Measurements from ENCODE around the gene ZCCHC4.
A peak's percentile ranks its signal among the peaks of the same experiment; 100 is the strongest.
"Not testable (repeated sequence)": the region's sequence is repeated elsewhere in the genome, so short reads cannot be mapped to it uniquely, and the experiment has no call there.

Gene ZCCHC4

DNA sequence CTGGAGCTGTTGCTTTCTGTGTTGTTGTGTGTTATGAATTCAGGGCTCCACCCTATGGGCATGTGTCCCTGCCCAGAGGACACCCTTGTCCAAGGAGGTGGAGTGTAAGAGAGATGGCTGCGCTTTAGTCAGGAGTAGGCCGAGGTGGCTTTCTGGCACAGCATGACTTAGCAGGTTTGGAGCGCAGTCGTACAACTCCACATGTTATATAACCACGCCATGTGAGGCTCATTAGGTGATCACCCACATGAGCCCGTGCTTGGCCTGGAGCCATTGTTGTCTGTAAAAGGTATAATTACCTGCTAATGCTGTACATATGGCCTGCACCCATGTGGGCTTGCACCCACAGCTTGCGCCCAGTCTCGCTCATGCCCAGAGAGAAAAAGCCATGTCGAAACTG is 48.7 kb downstream of the ZCCHC4 start:
- Histone ChIP-seq H3K4me3 (ENCODE audit: low read length) (no peak overlapping the region), H3K36me3 (ENCODE audit: control insufficient read depth, low read depth, low read length) (peaks cover 5% of the 10 kb centered on the region), H3K9ac (ENCODE audit: low read length) (no peak overlapping the region), H3K27me3 (ENCODE audit: control insufficient read depth, insufficient read depth, low read length) (no peaks in the 10 kb centered on the region), H3K27ac (ENCODE audit: low read length) (no peak overlapping the region), H3K9me3 (ENCODE audit: control insufficient read depth, low read depth, low read length) (peaks cover 6% of the 10 kb centered on the region), H3K4me1 (ENCODE audit: control insufficient read depth, low read depth, low read length) (no peaks in the 10 kb centered on the region)

GRCh38 chr4:25367004-25367621 is 54.5 kb downstream of the ZCCHC4 start:
- no peak overlapping the region for H3K9ac ChIP-seq (ENCODE audit: low read length)
- H3K27me3 ChIP-seq (ENCODE audit: control insufficient read depth, insufficient read depth, low read length) = no peaks in the 10 kb centered on the region
- H3K36me3 ChIP-seq (ENCODE audit: control insufficient read depth, low read depth, low read length) = peaks cover 5% of the 10 kb centered on the region
- no peaks in the 10 kb centered on the region for H3K9me3 ChIP-seq (ENCODE audit: control insufficient read depth, low read depth, low read length)
- no peak overlapping the region for H3K27ac ChIP-seq (ENCODE audit: low read length)
- H3K4me1 ChIP-seq (ENCODE audit: control insufficient read depth, low read depth, low read length) = peaks cover 9% of the 10 kb centered on the region
- no peak overlapping the region for H3K4me3 ChIP-seq (ENCODE audit: low read length)

DNA sequence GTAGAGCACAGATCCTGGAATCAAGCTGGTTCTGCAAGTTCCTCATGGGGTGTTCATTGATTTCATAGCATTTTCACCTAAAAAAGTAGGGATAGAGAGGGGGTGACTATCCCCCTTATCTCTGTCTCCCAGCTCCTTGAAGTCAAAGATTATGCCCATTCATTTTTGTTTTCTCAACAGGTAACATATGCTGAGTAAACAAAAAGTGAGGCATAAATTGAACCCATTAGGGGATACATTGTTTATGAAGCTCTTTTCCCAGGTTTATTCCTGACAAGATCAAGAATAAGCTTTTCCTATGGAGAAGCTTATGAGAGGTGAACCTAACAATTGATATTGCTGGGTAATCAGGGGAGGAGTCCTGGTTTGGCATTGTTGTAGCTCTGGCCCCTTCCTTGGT is 55.3 kb downstream of the ZCCHC4 start:
- Histone ChIP-seq H3K4me3 (ENCODE audit: low read length) (no peak overlapping the region), H3K9me3 (ENCODE audit: control insufficient read depth, low read depth, low read length) (no peaks in the 10 kb centered on the region), H3K27me3 (ENCODE audit: control insufficient read depth, insufficient read depth, low read length) (no peaks in the 10 kb centered on the region), H3K27ac (ENCODE audit: low read length) (no peak overlapping the region), H3K9ac (ENCODE audit: low read length) (no peak overlapping the region), H3K36me3 (ENCODE audit: control insufficient read depth, low read depth, low read length) (peaks cover 5% of the 10 kb centered on the region), H3K4me1 (ENCODE audit: control insufficient read depth, low read depth, low read length) (peaks cover 9% of the 10 kb centered on the region)

GRCh38 chr4:25368315-25368714 is 55.7 kb downstream of the ZCCHC4 start:
- Histone ChIP-seq H3K4me3 (ENCODE audit: low read length) (no peak overlapping the region), H3K9me3 (ENCODE audit: control insufficient read depth, low read depth, low read length) (no peaks in the 10 kb centered on the region), H3K4me1 (ENCODE audit: control insufficient read depth, low read depth, low read length) (peaks cover 9% of the 10 kb centered on the region), H3K9ac (ENCODE audit: low read length) (no peak overlapping the region), H3K27me3 (ENCODE audit: control insufficient read depth, insufficient read depth, low read length) (no peaks in the 10 kb centered on the region), H3K27ac (ENCODE audit: low read length) (no peak overlapping the region), H3K36me3 (ENCODE audit: control insufficient read depth, low read depth, low read length) (peaks cover 5% of the 10 kb centered on the region)

DNA sequence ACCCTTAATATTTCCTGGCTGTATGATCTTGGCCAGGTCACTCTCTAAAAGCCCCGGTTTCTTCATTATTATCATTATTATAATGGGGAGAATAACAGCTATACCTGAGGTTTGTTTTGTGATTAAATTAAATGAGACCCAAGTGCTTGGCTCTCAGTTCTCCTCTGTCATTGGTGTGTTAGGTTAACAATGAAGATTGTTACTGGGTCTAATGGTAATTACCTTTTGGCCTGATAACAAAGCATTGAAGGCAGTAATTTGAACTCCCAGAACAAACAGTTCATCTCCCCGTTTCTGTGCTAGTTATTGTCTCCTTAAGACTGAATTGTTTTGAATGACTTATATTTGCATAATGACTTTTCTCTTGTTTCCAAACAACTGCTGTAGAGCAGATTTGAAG is 57.7 kb downstream of the ZCCHC4 start:
- Histone ChIP-seq H3K9ac (ENCODE audit: low read length) (no peak overlapping the region), H3K27ac (ENCODE audit: low read length) (no peak overlapping the region), H3K4me3 (ENCODE audit: low read length) (no peak overlapping the region), H3K27me3 (ENCODE audit: control insufficient read depth, insufficient read depth, low read length) (no peaks in the 10 kb centered on the region), H3K36me3 (ENCODE audit: control insufficient read depth, low read depth, low read length) (peaks cover under 1% of the 10 kb centered on the region), H3K4me1 (ENCODE audit: control insufficient read depth, low read depth, low read length) (peaks cover 13% of the 10 kb centered on the region), H3K9me3 (ENCODE audit: control insufficient read depth, low read depth, low read length) (no peaks in the 10 kb centered on the region)

GRCh38 chr4:25372549-25372948 is 60.0 kb downstream of the ZCCHC4 start:
- not testable (repeated sequence) for H3K9me3 ChIP-seq (ENCODE audit: control insufficient read depth, low read depth, low read length); H3K27me3 ChIP-seq (ENCODE audit: control insufficient read depth, insufficient read depth, low read length); H3K4me3 ChIP-seq (ENCODE audit: low read length); H3K27ac ChIP-seq (ENCODE audit: low read length); H3K36me3 ChIP-seq (ENCODE audit: control insufficient read depth, low read depth, low read length); H3K9ac ChIP-seq (ENCODE audit: low read length)
- peaks cover 17% of the 10 kb centered on the region for H3K4me1 ChIP-seq (ENCODE audit: control insufficient read depth, low read depth, low read length)

DNA sequence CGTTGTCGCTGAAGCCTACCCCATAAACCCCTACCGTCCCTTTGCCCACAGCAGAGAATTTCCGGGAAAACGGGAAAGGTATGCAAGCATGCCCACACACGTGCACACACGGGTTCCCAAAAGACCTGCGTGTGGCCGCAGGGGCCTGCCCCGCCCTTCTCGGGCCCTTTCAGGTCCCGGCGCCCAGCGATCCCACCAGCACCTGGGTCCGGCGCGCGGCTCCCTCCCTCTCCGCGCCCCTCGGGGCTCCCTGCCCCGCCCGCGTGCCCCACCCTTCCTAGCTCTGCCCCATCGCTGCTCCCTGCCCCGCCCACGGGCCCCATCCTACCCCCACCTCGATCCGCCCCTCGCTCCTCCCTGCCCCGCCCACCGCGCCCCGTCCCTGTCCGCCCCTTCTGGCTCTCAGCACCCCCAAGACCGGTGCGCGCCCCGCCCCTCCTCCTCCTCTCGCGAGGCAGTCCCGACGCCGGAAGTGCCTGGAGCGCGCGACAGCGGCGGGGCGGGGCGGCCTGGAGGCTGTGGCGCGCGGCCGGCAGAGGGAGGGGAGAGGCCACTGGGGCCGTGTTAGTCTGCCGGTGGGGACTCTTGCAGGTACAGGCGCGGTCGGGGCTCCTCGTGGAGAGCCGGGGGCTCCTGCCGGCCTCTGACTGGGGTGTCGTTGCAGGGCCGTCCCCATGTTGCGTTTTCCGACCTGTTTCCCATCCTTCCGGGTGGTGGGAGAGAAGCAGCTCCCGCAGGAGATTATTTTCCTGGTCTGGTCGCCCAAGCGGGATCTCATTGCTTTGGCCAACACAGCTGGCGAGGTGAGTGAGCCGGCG is 64.4 kb downstream of the ZCCHC4 start, which contains the start of gene ANAPC4:
Gene ANAPC4 (plus strand): TSS at position 510 of the 818 bp plus-strand sequence. CDS start 165 bp downstream, at position 675.
- no peaks in the 10 kb centered on the region for H3K27me3 ChIP-seq (ENCODE audit: control insufficient read depth, insufficient read depth, low read length)
- no peaks in the 10 kb centered on the region for H3K9me3 ChIP-seq (ENCODE audit: control insufficient read depth, low read depth, low read length)
- H3K9ac ChIP-seq (ENCODE audit: low read length) = peak within 1 kb of the TSS; percentile 83
- peak within 1 kb of the TSS; percentile 95 for H3K4me3 ChIP-seq (ENCODE audit: low read length)
- peaks cover 17% of the 10 kb centered on the region for H3K4me1 ChIP-seq (ENCODE audit: control insufficient read depth, low read depth, low read length)
- peaks cover 16% of the 10 kb centered on the region for H3K36me3 ChIP-seq (ENCODE audit: control insufficient read depth, low read depth, low read length)
- H3K27ac ChIP-seq (ENCODE audit: low read length) = peak within 1 kb of the TSS; percentile 60

DNA sequence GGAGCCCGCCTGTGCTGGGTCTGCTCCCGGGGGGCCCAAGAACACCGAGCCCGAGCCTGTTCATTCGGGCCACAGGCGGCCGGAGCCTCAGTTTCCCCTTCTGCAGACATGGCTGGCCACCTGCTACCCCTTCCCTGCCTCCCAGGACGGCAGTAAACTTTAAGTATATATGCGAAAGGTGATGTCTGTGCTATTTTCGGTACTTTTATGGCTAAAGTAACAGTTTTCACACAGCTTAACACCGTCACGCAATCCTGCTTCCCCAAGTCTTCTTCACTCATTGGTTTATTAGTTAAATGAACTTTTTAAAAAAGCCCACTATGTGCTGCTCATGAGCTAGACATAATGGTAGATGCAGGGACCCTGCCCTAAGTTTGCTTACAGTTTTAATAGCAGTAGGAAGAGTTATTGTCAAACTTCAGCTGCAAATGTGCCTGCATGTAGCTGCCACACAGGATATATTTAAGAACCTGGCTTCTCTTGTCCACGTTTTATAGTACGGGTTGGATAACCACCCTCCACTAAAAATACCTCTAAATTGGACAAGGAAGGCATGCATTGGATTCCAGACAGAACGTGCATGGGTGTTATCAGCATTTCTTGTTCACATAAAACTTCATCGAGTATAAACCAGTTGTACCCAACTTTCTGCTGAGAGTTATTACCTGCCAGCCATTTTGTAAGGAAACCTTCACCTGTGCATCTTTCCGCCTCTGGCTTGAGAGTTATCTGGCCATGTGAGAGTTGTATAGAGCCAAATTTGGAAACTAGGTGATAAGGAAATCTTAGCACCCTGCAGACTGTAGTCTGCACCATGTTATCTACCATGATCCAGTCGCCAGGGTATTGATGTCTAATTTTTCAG is 65.2 kb downstream of the ZCCHC4 start:
- Histone ChIP-seq H3K27me3 (ENCODE audit: control insufficient read depth, insufficient read depth, low read length) (no peaks in the 10 kb centered on the region), H3K4me3 (ENCODE audit: low read length) (peak overlapping the region; percentile 95), H3K9me3 (ENCODE audit: control insufficient read depth, low read depth, low read length) (no peaks in the 10 kb centered on the region), H3K9ac (ENCODE audit: low read length) (peak overlapping the region; percentile 83), H3K27ac (ENCODE audit: low read length) (peak overlapping the region; percentile 60), H3K4me1 (ENCODE audit: control insufficient read depth, low read depth, low read length) (peaks cover 17% of the 10 kb centered on the region), H3K36me3 (ENCODE audit: control insufficient read depth, low read depth, low read length) (peaks cover 23% of the 10 kb centered on the region)

- Histone ChIP-seq H3K4me3 (ENCODE audit: low read length) (peak overlapping the region; percentile 95), H3K9ac (ENCODE audit: low read length) (peak overlapping the region; percentile 83)
These were observed 65.8 kb downstream of the ZCCHC4 start for GRCh38 chr4:25378437-25378743.

GRCh38 chr4:25379591-25379990 is 67.0 kb downstream of the ZCCHC4 start:
- Histone ChIP-seq H3K9ac (ENCODE audit: low read length) (no peak overlapping the region), H3K36me3 (ENCODE audit: control insufficient read depth, low read depth, low read length) (peaks cover 34% of the 10 kb centered on the region), H3K4me1 (ENCODE audit: control insufficient read depth, low read depth, low read length) (peaks cover 17% of the 10 kb centered on the region), H3K4me3 (ENCODE audit: low read length) (no peak overlapping the region), H3K27me3 (ENCODE audit: control insufficient read depth, insufficient read depth, low read length) (no peaks in the 10 kb centered on the region), H3K27ac (ENCODE audit: low read length) (no peak overlapping the region), H3K9me3 (ENCODE audit: control insufficient read depth, low read depth, low read length) (no peaks in the 10 kb centered on the region)

More at GRCh38 chr4:25378437-25378743, 65.8 kb downstream of the ZCCHC4 start:
- Histone ChIP-seq H3K9me3 (ENCODE audit: control insufficient read depth, low read depth, low read length) (no peaks in the 10 kb centered on the region), H3K27ac (ENCODE audit: low read length) (no peak overlapping the region), H3K4me1 (ENCODE audit: control insufficient read depth, low read depth, low read length) (peaks cover 17% of the 10 kb centered on the region), H3K36me3 (ENCODE audit: control insufficient read depth, low read depth, low read length) (peaks cover 23% of the 10 kb centered on the region), H3K27me3 (ENCODE audit: control insufficient read depth, insufficient read depth, low read length) (no peaks in the 10 kb centered on the region)

DNA sequence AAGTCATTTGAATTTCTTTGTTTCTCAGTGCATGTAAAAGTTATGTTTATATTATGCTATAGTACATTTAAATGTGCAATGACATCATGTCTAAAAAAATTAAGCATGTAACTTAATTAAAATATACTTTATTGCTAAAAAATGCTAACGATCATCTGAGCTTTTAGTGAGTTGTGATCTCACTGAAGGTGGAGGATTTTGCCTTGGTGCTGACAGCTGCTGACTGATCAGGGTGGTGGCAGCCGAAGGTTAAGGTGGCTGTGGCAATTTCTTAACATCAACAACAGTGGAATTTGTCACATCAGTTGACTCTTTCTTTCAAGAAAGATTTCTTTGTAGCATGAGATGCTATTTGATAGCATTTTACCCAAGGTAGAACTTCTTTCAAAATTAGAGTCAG is 71.1 kb downstream of the ZCCHC4 start:
- Histone ChIP-seq H3K9me3 (ENCODE audit: control insufficient read depth, low read depth, low read length) (no peaks in the 10 kb centered on the region), H3K36me3 (ENCODE audit: control insufficient read depth, low read depth, low read length) (peaks cover 48% of the 10 kb centered on the region), H3K4me3 (ENCODE audit: low read length) (no peak overlapping the region), H3K9ac (ENCODE audit: low read length) (no peak overlapping the region), H3K27me3 (ENCODE audit: control insufficient read depth, insufficient read depth, low read length) (no peaks in the 10 kb centered on the region), H3K27ac (ENCODE audit: low read length) (no peak overlapping the region), H3K4me1 (ENCODE audit: control insufficient read depth, low read depth, low read length) (peaks cover under 1% of the 10 kb centered on the region)

All from iPS-18a (cell line).